T-helper 17 cell (primary cell): Measurements from ENCODE around the gene URB2. TPM values are rescaled to one million over a fixed set of nuclear protein-coding genes. Genes with fewer than 3 reads are reported as not detected.
"Not testable (repeated sequence)": the region's sequence is repeated elsewhere in the genome, so short reads cannot be mapped to it uniquely, and the experiment has no call there.

ENCODE experiments used
- ATAC-seq: fragments of 150-1000 bp; cut with Tn5 transposase; 2 replicates; pipeline ENCODE4 v1.10.0; 2021; ENCODE audit warnings: mild to moderate bottlenecking, moderate library complexity
- DNase-seq, 3 donors: peaks; one replicate each; pipeline versions ENCODE4 v3.0.0 to v3.0.0-alpha.2; 2020 to 2021
- H3K9me3 ChIP-seq: one replicate; pipeline ENCODE4 v1.7.0; 2013; ENCODE audit warnings: low read length, mild to moderate bottlenecking; ENCODE audit not compliant: control insufficient read depth, poor library complexity, severe bottlenecking
- H3K27ac Mint-ChIP-seq: one replicate; pipeline ENCODE4 v1.8.0; 2022; ENCODE audit warnings: mild to moderate bottlenecking, moderate library complexity, mixed read lengths
- H3K27me3 Mint-ChIP-seq: one replicate; pipeline ENCODE4 v1.8.0; 2022; ENCODE audit warnings: mixed read lengths
- H3K36me3 Mint-ChIP-seq: one replicate; pipeline ENCODE4 v1.8.0; 2022; ENCODE audit warnings: low read depth, mixed read lengths
- H3K4me1 Mint-ChIP-seq: one replicate; pipeline ENCODE4 v1.8.0; 2022; ENCODE audit warnings: mild to moderate bottlenecking, mixed read lengths
- H3K4me3 Mint-ChIP-seq: one replicate; pipeline ENCODE4 v1.8.0; 2022; ENCODE audit warnings: mild to moderate bottlenecking, moderate library complexity, mixed read lengths
- total RNA-seq, 4 donors: library from RNA in 2 of 4; stranded (reverse) in 2 of 4; gene quantifications; one replicate each; pipeline ENCODE4 v1.2.3 and lab custom pipeline; 2022 to 2026

The URB2 gene
- total RNA-seq, 2 donors from 2014 or later, result 8.2 to 10.7 TPM

DNA sequence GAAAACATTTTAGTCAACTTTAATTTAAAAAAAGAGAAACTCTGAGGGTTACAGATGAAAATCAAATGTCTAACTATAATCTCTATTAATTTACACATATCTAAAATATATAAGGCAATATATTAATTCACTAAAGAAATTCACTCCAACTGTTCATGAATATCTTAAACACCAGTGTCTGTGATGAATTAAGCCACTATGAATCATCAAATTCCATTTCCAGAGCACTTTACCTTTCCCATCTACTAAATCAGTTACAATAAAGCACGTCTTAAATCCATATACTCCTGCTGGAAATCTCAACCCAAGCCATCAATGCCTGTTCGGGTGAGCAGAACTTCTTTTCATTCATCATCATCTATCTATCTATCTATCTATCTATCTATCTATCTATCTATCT, 4.4 kb upstream of the URB2 start:
- no peaks in the 10 kb centered on the region for H3K27me3 Mint-ChIP-seq
- DNase-seq, result no peak
- peaks cover 40% of the 10 kb centered on the region for H3K4me1 Mint-ChIP-seq
- ATAC-seq, result no peak
- H3K4me3 Mint-ChIP-seq, result no peak overlapping the region
- H3K9me3 ChIP-seq, result no peaks in the 10 kb centered on the region
- H3K36me3 Mint-ChIP-seq, result peaks cover 5% of the 10 kb centered on the region
- no peak overlapping the region for H3K27ac Mint-ChIP-seq

DNA sequence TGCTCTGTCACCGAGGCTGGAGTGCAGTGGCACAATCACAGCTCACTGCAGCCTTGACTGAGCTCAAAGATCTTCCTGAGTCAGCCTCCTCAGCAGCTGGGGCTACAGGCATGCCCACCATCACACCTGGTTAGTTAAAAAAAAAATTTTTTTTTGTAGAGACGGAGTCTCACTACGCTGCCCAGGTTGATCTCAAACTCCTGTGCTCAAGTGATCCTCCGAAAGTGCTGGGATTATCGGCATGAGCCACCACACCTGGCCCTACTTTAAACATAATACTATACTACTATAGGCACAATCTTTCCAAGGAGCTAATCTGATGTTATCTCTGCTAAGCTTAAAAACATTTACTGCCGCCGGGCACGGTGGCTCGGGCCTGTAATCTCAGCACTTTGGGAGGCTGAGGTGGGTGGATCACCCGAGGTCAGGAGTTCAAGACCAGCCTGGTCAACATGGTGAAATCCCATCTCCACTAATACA, 3.4 kb upstream of the URB2 start:
- not testable (repeated sequence) for H3K4me3 Mint-ChIP-seq, H3K36me3 Mint-ChIP-seq, H3K27ac Mint-ChIP-seq, ATAC-seq, DNase-seq, H3K9me3 ChIP-seq, H3K27me3 Mint-ChIP-seq
- H3K4me1 Mint-ChIP-seq, result peaks cover 48% of the 10 kb centered on the region

DNA sequence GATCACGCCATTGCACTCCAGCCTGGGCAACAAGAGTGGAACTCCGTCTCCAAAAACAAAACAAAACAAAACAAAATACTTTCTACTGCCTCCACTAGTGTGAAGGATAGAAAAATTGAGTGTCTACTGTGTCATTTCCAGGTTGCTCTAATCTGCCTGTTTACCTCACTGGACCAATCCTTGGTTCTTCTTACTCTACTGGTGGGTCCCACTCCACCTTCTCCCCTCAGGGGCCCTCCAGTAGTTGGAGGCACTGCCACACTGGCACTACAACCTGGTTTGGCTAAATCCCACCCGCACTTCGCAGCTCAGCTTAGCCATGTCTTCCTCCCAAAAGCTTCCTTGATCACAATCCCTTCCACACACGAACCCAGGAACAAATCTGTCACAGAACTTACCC, 2.8 kb upstream of the URB2 start:
- H3K9me3 ChIP-seq, result no peaks in the 10 kb centered on the region
- H3K36me3 Mint-ChIP-seq, result peaks cover 5% of the 10 kb centered on the region
- no peak overlapping the region for H3K4me3 Mint-ChIP-seq
- H3K27me3 Mint-ChIP-seq, result no peaks in the 10 kb centered on the region
- no peak overlapping the region for H3K27ac Mint-ChIP-seq
- DNase-seq (no peak), ATAC-seq (no peak)
- H3K4me1 Mint-ChIP-seq, result peaks cover 48% of the 10 kb centered on the region

DNA sequence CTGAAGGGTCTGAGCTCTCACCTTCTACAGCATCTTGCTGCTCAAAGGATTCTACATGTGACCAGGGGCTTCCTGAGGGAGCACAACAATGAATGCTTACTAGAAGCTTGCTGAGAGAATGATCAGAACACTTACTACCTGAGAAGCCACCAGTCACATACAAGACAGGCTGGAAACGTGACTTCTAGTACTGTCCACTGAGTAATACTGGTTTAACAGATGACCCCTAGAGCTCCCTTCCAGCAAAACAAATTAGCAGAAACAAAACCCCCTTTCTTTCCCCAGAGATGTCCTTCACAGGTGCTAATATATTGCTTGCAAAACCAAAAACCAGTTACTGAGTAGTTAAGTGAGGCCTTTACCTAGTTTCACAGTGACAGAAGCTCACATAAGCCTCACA, 2.2 kb upstream of the URB2 start:
- H3K27me3 Mint-ChIP-seq, result no peaks in the 10 kb centered on the region
- H3K9me3 ChIP-seq, result no peaks in the 10 kb centered on the region
- peak overlapping the region; percentile 59 for H3K27ac Mint-ChIP-seq
- DNase-seq, result no peak
- peaks cover 54% of the 10 kb centered on the region for H3K4me1 Mint-ChIP-seq
- H3K36me3 Mint-ChIP-seq, result peaks cover 5% of the 10 kb centered on the region
- no peak for ATAC-seq
- H3K4me3 Mint-ChIP-seq, result no peak overlapping the region

GRCh38 chr1:229624521-229625070, 1.5 kb upstream of the URB2 start:
- Mint-ChIP-seq H3K4me3 (peak overlapping the region; percentile 95), H3K27ac (peak overlapping the region; percentile 59), H3K27me3 (no peaks in the 10 kb centered on the region), H3K36me3 (peaks cover 5% of the 10 kb centered on the region), H3K4me1 (peaks cover 51% of the 10 kb centered on the region)
- no peak for DNase-seq
- no peak for ATAC-seq
- H3K9me3 ChIP-seq, result no peaks in the 10 kb centered on the region

GRCh38 chr1:229625071-229625914, 754 bp upstream of the URB2 start:
- H3K27ac Mint-ChIP-seq, result peak overlapping the region; percentile 59
- DNase-seq, result peak in 2 of 3 donors; percentile 12 to 52
- H3K36me3 Mint-ChIP-seq, result peaks cover 5% of the 10 kb centered on the region
- H3K27me3 Mint-ChIP-seq, result no peaks in the 10 kb centered on the region
- ATAC-seq, result peak; percentile 31
- H3K4me1 Mint-ChIP-seq, result peaks cover 44% of the 10 kb centered on the region
- peak overlapping the region; percentile 95 for H3K4me3 Mint-ChIP-seq
- H3K9me3 ChIP-seq, result no peaks in the 10 kb centered on the region

DNA sequence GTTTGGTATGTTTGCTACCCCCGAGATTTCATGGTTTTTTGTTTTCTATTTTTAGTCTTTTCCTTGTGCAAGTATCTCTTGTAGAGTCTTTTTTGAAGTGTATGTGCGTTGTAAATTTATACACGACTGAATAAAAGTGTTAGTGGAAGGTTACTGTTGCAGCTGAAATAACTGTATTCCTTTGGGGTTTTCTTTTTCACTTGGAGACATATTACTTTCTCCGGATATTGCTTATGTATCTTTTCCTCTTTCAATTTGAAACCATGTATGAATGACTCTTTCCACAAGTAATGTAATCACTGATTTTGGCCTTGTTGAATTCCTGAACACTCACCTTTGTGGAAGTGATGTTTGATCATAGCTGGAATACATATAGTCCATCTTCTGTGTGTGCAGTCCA, 956 bp downstream of the URB2 start:
- Mint-ChIP-seq H3K4me3 (peak overlapping the region; percentile 99), H3K27me3 (no peaks in the 10 kb centered on the region), H3K27ac (peak overlapping the region; percentile 92), H3K4me1 (peaks cover 41% of the 10 kb centered on the region), H3K36me3 (peaks cover 5% of the 10 kb centered on the region)
- ATAC-seq, result no peak
- no peak for DNase-seq
- H3K9me3 ChIP-seq, result no peaks in the 10 kb centered on the region

GRCh38 chr1:229629261-229629660, 3.2 kb downstream of the URB2 start:
- H3K27me3 Mint-ChIP-seq, result no peaks in the 10 kb centered on the region
- no peaks in the 10 kb centered on the region for H3K9me3 ChIP-seq
- DNase-seq, result no peak

DNA sequence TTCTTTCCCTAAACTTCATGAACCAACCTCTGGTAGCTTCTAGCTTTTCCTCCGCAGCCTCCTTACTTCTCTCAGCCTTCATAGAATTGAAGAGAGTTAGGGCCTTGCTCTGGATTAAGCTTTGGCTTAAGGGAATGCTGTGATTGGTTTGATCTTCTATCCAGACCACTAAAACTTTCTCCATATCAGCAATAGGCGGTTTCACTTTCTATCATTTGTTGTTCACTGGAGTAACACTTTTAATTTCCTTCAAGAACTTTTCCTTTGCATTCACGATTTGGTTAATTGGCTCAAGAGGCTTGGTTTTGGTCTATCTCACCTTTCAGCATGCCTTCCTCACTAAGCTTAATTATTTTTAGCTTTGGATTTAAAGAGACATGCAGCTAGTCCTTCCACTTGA, 5.1 kb downstream of the URB2 start:
- Mint-ChIP-seq H3K27me3 (no peaks in the 10 kb centered on the region), H3K4me1 (peaks cover 26% of the 10 kb centered on the region), H3K36me3 (peaks cover 2% of the 10 kb centered on the region), H3K27ac (no peak overlapping the region), H3K4me3 (no peak overlapping the region)
- no peak for ATAC-seq
- no peaks in the 10 kb centered on the region for H3K9me3 ChIP-seq
- DNase-seq, result no peak

More at GRCh38 chr1:229629261-229629660, 3.2 kb downstream of the URB2 start:
- H3K4me1 Mint-ChIP-seq, result peaks cover 36% of the 10 kb centered on the region
- no peak overlapping the region for H3K27ac Mint-ChIP-seq
- no peak for ATAC-seq
- no peak overlapping the region for H3K4me3 Mint-ChIP-seq
- H3K36me3 Mint-ChIP-seq, result peaks cover 2% of the 10 kb centered on the region

DNA sequence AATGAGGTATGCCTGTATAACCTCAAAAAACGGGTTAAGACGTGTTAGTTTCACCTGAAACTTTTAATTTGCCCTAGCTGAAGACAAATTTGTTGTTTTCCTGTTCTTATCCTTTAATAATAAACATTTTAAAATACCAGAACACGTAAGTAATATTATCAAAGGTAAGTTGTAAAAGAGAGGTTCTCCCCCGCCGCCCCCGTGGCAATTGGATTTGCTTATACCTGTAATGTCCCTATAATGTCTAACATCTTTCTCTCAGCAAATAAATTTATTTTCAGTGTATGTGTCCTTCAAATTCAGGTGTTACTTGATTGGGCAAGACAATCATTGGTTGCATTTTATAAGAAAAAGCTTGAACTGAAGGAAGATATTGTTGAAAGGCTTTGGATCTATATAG, 5.9 kb downstream of the URB2 start:
- H3K36me3 Mint-ChIP-seq, result no peaks in the 10 kb centered on the region
- ATAC-seq, result no peak
- no peak overlapping the region for H3K27ac Mint-ChIP-seq
- H3K27me3 Mint-ChIP-seq, result no peaks in the 10 kb centered on the region
- H3K9me3 ChIP-seq, result no peaks in the 10 kb centered on the region
- H3K4me1 Mint-ChIP-seq, result peaks cover 22% of the 10 kb centered on the region
- no peak overlapping the region for H3K4me3 Mint-ChIP-seq
- DNase-seq, result no peak

DNA sequence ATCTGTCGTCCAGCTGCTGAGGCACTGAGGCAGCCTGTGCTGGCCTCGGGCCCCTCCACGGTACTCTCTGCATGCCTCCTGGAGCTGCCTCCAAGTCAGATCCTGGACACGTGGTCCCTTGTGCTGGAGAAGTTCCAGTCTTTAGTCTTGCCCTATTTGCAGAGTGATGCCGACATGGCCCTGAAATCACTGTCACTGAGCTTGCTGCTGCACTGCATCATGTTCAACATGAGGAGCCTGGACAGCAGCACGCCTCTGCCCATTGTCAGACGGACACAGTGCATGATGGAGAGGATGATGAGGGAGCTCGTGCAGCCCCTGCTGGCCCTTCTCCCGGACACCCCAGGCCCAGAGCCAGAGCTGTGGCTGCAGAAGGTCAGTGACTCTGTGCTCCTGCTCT, 10.0 kb downstream of the URB2 start:
- no peaks in the 10 kb centered on the region for H3K9me3 ChIP-seq
- no peaks in the 10 kb centered on the region for H3K36me3 Mint-ChIP-seq
- DNase-seq (no peak), ATAC-seq (no peak)
- H3K4me1 Mint-ChIP-seq, result peaks cover 13% of the 10 kb centered on the region
- no peak overlapping the region for H3K4me3 Mint-ChIP-seq
- H3K27ac Mint-ChIP-seq, result no peak overlapping the region
- H3K27me3 Mint-ChIP-seq, result no peaks in the 10 kb centered on the region

GRCh38 chr1:229637746-229638145, 11.7 kb downstream of the URB2 start:
- DNase-seq (no peak), ATAC-seq (no peak)
- H3K4me1 Mint-ChIP-seq, result peaks cover 10% of the 10 kb centered on the region

GRCh38 chr1:229640455-229640854, 14.4 kb downstream of the URB2 start:
- no peaks in the 10 kb centered on the region for H3K9me3 ChIP-seq
- Mint-ChIP-seq H3K4me1 (peaks cover 16% of the 10 kb centered on the region), H3K27ac (no peak overlapping the region), H3K27me3 (no peaks in the 10 kb centered on the region), H3K36me3 (peaks cover 8% of the 10 kb centered on the region), H3K4me3 (no peak overlapping the region)
- ATAC-seq, result no peak
- no peak for DNase-seq

More at GRCh38 chr1:229637746-229638145, 11.7 kb downstream of the URB2 start:
- Mint-ChIP-seq H3K4me3 (no peak overlapping the region), H3K27ac (no peak overlapping the region), H3K36me3 (no peaks in the 10 kb centered on the region), H3K27me3 (no peaks in the 10 kb centered on the region)
- H3K9me3 ChIP-seq, result no peaks in the 10 kb centered on the region

DNA sequence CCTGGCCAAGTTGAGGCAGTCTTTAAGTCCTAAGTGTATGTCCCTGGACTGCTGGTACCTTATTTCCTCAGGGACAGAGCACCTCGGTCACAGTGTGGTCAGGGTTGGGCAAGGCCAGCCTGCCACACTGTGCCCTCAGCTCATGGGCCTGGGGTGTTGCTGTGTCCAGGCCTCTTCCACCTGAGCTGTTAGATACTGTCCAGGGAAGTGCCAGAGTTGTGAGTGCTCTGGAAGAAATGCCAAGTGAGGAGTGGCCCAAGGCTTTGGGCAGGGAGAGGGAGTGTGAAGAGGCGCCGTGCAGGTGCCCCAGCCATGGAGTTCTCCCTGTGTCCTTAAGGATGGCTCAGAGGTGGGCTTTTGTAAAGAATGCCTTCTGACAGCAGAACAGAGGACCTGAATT, 15.3 kb downstream of the URB2 start:
- H3K4me1 Mint-ChIP-seq, result peaks cover 18% of the 10 kb centered on the region
- no peaks in the 10 kb centered on the region for H3K9me3 ChIP-seq
- H3K27me3 Mint-ChIP-seq, result no peaks in the 10 kb centered on the region
- peak overlapping the region; percentile 72 for H3K27ac Mint-ChIP-seq
- DNase-seq (no peak), ATAC-seq (no peak)
- H3K4me3 Mint-ChIP-seq, result no peak overlapping the region
- H3K36me3 Mint-ChIP-seq, result peaks cover 9% of the 10 kb centered on the region
